Ecto neural progenitor cell (in vitro differentiated cells): ENCODE results near the gene CEACAM4.
"Not testable (repeated sequence)": the region's sequence is repeated elsewhere in the genome, so short reads cannot be mapped to it uniquely, and the experiment has no call there.

Experiments used
- DNase-seq: peaks from one replicate; pipeline ENCODE4 v3.0.0-alpha.2; 2018; ENCODE audit warnings: low spot score

Gene CEACAM4

DNA sequence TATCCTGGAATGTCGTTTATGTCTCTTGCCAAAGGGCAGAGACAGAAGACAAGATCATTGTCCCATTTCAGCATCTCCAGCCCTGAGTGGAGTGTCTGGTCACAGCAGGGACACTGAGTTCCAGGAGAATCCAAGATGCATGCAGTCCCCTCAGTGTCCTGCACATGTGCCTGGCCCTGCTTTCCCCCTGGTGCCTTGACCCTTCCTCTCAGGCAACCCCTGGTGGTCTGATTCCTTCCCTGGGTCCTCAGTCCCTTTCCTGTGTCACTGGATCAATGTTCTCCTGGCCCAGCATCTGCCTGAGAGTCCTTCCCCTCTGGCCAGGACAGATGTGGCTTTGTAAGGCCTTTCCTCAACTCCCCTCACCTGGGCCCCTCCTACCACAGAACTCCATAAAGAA lies 41.9 kb downstream of the CEACAM4 start:
- no peak for DNase-seq

- DNase-seq, result no peak
Observed at GRCh38 chr19:41584260-41584810, 42.5 kb downstream of the CEACAM4 start.

DNA sequence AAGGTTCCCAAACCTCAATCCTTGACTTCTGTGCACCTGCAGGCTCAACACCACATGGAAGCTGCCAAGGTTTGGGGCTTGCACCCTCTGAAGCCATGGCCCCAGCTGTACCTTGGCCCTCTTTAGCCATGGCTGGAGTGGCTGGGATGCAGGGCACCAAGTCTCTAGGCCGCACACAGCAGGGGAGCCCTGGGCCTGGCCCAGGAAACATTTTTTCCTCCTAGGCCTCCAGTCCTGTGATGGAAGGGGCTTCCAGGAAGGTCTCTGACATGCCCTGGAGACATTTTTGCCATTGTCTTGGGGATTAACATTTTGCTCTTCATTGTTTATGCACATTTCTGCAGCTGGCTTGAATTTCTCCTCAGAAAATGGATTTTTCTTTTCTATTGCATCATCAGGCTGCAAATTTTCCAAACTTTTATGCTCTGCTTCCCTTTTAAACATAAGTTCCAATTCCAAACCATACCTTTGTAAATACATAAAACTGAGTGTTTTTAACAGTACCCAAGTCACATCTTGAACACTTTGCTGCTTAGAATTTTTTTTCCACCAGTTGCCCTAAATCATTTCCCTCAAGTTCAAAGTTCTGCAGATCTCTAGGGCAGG lies 44.2 kb downstream of the CEACAM4 start:
- DNase-seq, result not testable (repeated sequence)

GRCh38 chr19:41581068-41581467 lies 45.8 kb downstream of the CEACAM4 start:
- DNase-seq, result not testable (repeated sequence)

DNA sequence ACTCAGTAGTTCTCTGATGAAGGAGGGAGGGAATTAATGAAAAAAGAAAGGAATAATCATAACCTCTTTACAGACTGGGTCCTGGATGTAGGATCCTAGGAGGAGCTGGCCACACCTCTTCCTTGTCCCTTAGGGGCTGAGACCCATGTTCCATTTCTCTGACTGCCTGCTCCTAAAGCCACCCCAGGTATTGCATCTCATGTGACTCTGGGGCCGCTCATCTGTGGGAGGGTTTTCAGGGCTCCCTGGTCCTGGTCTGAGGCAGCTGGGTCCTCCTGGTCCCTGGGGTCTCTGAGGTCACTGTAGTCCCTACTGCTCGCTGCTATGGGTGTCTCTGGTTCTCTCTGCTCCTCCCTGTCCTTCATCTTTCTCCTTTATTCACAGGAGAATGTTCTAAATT lies 48.0 kb downstream of the CEACAM4 start:
- DNase-seq, result no peak

DNA sequence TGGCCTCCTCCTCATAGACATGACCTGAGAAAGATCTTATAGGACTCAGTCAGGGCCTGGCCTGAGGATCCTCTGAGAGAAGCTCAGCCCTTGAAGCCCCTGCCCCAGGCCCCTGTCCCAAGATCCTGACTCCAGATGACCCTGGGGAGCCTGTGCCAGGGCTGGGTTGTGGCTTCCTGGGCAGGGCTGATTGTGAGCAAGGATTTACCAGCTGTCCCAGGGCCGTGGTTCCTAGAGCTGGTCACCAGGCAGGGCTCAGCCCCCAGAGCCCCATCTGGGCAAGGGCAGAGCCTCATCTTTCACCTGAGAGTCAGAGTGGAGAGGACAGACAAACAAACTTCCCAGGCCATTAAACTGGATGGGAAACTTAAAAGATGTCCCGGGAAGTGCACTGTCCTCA lies 49.0 kb downstream of the CEACAM4 start:
- DNase-seq, result no peak

DNA sequence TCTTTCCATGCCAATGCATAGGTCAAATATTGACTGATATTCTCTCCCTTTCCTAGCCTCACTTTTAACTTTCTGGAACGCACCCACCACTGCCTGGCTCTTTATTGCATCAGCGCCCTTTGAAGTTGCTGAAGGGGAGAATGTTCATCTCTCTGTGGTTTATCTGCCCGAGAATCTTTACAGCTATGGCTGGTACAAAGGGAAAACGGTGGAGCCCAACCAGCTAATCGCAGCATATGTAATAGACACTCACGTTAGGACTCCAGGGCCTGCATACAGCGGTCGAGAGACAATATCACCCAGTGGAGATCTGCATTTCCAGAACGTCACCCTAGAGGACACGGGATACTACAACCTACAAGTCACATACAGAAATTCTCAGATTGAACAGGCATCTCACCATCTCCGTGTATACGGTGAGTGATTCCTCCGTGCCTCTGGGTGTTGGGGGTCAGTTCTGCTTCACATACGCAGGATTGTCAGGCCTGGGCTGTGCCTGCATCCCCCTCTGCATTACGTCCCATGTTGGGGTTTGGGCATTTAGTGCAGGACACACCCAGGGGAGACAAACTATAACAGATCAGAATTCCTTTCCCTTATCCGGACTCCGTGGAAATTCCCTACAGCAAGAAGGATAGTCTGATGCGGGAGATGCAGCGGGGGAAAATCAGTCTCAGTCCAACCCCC lies 49.6 kb downstream of the CEACAM4 start:
- DNase-seq, result no peak

DNA sequence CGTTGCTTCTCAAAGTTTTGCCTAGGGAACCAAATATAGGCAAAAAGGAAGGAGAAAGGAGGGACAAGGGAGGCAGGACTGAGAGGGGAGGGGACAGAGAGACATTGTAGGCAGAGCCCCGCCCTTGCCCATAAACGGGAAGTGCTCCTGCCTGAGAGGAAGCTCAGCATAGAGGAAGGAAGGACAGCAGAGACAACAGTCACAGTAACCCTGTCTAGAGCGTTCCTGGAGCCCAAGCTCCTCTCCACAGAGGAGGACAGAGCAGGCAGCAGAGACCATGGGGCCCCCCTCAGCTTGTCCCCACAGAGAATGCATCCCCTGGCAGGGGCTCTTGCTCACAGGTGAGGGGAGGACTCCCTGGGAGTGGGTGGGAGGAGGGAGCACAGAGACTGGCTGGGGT lies 50.9 kb downstream of the CEACAM4 start, which contains the start of gene CEACAM21:
TSS of gene CEACAM21 (plus strand) at position 169 of the 400 bp plus-strand sequence. CDS start at position 278, 109 bp downstream.
- DNase-seq, result no peak

GRCh38 chr19:41570639-41571112 lies 56.2 kb downstream of the CEACAM4 start:
- peak; percentile 85 for DNase-seq

- DNase-seq, result no peak
Observed at GRCh38 chr19:41570179-41570578, 56.7 kb downstream of the CEACAM4 start.

DNA sequence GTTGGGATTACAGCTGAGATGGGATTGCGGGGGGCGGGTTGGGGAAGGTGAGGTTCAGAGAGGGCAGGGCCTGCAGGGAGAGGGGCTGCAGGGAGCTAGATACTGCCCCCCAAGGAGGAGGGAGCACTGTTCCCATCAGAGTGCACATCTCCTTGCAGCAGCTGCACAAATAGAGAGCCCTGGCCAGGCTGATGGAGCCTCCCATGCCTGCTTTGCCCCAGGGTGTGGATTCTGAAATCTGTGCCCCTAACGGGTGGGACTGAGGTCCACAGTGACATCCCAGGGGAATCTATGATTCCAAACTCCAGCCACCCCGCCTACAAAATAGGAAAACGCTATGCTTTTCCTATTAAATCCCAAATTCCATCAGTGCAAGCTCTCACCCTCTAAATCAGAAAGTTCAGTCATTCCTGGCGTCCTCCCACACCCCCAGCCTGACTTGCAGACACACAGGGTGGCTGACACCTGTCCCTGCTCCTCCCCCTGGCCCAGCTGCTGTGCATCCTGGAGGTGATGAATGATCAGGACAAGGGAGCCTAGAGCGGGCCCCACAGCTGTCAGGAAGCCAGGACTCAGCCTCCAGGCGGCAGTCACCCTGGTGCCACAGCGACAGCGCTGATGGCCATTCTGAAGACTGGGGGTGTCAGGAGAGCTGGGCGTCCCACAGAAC lies 57.3 kb downstream of the CEACAM4 start:
- peak; percentile 37 for DNase-seq
